Measurements from ENCODE around the gene RASGRP2.
"Not testable (repeated sequence)": the region's sequence is repeated elsewhere in the genome, so short reads cannot be mapped to it uniquely, and the experiment has no call there.

RASGRP2 gene

DNA sequence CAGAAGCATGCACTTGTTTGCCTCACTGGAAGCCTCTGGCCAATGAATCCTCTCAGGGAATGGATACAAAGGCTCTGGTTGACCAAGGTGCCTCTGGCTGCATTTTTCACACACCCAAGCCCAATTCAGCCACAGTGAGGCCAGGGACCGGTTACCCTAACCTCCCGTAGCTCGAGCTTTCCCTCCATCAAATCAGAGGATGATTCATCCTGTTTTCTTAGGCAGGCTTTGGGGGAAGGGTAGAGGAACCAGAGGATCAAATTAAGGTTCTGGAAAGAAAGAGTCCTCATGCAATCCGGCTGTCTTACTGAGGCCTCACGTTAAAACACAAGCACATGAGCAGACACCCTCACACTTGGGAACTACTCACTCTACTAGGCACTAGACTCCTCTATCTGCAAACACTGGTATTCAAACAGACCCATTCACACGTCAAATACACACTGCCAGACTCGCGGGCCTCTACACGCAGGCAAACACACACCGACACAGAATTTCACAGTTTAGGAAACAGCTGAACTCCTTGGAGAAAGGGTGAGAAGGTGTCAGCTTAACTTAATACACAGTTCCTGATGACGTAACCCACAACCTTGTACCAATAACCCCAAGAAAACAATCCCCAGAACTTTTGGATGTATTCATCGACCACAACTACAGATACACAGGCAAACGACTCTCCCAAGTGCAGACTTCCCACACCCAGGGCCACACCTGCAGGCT is 33.4 kb downstream of the RASGRP2 start:
- in situ Hi-C loops (cut with HindIII; ENCODE audit: low sequenced_read_pairs), result no loop called here

DNA sequence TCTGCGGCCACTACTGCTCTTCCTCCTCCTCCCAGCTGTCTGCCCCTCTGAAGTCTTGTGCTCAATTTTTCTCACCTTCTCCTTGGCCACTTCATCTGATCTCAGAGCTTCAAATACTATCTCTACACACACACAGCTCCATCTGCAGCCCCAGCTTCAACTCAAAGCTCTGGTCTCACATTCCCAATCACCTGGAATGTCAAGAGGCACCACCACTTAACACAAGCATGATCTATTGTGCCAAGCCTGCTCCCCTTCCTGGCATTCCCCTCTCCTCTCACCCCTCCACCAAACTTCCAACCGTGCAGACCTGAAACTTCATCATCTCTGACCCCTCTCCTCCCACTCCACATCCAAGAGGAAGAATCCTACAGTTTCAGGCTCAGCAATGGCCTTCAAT is 38.4 kb downstream of the RASGRP2 start:
- in situ Hi-C loops (cut with HindIII; ENCODE audit: low sequenced_read_pairs), result no loop called here

DNA sequence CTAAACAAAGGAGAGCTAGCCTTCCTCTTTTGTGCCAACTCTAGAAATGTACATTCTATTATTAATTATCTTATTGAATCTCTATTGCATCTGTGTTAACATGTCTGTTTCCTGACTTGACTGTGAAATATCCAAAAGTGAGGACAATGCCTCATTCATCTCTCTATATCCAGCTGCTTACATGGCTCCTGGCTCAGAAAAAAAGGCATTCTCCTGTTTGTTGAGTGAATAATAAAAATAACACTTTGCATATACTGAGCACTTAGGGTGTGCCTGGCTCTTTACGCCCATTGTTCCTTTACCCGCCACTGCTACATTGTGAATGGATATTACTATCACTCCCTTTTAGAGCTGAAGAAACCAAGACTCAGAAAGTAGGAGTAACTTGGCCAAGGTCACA is 40.9 kb downstream of the RASGRP2 start:
- in situ Hi-C loops (cut with HindIII; ENCODE audit: low sequenced_read_pairs), result no loop called here

DNA sequence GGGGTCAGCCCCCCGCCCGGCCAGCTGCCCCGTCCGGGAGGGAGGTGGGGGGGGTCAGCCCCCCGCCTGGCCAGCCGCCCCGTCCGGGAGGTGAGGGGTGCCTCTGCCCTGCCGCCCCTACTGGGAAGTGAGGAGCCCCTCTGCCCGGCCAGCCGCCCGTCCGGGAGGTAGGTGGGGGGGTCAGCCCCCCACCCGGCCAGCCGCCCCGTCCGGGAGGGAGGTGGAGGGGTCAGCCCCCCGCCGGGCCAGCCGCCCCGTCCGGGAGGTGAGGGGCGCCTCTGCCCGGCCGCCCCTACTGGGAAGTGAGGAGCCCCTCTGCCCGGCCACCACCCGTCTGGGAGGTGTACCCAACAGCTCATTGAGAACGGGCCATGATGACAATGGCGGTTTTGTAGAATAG is 42.0 kb downstream of the RASGRP2 start:
- in situ Hi-C loops (cut with HindIII; ENCODE audit: low sequenced_read_pairs), result not testable (repeated sequence)

DNA sequence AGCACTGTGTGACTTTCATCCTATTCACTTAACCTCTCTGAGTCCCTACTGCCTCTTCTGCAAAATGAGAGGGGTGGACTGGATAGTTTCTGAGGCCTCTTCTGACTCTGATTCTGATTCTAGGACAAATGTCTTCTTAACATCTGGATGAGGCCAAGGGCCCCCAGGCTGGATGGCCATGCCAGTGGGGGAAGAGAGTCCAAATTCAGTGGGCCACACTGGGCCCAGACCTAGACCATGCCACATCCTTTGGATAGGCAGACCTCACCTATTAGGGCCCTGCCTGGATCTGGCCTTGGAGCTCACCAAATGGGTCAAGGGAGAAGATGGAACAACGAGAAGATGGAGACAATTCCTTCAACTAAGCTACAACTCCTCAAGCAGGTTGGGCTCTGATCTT is 45.5 kb downstream of the RASGRP2 start:
- in situ Hi-C loops (cut with HindIII; ENCODE audit: low sequenced_read_pairs), result no loop called here

DNA sequence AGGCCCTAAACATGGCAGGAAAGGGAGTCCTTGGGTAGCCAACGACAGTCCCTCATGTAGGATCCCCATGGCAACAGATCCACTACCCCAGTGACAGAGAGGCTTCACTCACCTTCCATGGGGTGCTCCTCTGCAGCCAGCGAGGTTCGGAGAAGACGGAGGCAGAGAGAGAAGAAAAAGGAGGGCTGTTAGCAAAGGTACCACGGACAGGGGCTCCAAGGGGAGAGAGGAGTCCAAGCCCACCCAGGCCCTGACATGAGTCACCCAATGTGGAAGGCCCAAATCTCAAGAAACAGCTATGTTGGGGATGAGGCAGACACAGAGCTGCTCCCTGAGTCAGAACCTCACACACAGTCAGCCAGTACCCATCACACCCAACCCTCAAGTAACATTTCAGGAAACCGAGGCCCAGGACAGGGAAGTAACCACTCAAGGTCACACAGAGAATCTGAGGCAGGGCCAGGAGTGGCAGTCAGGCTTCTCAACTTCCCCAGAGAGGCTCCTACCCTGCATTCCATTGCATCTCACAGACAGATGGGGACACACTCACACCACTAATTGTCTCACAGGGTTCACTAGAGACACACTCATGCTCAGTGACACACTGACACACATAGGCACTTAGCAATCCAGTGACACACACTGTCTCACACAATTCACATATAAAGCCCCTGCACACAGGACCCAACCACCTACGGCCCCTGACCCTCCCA is 46.1 kb downstream of the RASGRP2 start:
- in situ Hi-C loops (cut with HindIII; ENCODE audit: low sequenced_read_pairs), result no loop called here

DNA sequence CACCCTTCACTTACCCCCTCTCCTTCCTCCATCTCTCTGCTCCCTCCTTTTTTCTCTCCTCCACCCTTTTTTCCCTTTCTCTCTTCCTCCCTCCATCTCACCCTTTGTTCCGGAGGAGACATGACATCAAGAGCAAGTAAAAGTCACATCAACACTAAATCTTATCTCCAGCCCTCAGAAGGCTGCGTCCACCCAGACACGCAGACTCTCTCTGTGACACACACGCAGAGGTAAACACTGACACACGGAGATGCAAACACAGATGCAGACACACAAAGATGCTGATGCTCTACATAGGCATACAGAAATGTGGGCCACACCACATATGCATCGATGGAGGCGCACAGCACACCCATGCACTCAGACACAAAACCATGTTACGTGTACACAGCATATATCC is 47.9 kb downstream of the RASGRP2 start:
- in situ Hi-C loops (cut with HindIII; ENCODE audit: low sequenced_read_pairs), result no loop called here

DNA sequence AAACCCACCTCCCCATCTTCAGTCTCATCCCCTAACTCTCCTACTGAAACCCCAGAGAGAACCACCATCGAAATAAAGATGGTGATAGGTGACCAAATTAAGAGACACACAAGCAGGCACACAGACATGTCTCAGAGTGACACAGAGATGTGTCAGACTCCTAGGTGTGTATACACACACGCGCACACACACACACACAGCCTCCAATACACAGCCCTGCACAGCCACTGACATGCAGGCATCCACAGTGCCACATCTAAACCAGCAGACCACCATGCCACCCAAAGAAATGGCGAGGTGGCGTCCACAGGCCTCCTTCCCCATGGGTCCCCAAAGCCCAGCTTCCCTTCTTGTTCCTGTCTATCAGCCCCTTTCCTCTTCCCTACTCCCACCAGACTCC is 48.4 kb downstream of the RASGRP2 start:
- in situ Hi-C loops (cut with HindIII; ENCODE audit: low sequenced_read_pairs), result no loop called here

DNA sequence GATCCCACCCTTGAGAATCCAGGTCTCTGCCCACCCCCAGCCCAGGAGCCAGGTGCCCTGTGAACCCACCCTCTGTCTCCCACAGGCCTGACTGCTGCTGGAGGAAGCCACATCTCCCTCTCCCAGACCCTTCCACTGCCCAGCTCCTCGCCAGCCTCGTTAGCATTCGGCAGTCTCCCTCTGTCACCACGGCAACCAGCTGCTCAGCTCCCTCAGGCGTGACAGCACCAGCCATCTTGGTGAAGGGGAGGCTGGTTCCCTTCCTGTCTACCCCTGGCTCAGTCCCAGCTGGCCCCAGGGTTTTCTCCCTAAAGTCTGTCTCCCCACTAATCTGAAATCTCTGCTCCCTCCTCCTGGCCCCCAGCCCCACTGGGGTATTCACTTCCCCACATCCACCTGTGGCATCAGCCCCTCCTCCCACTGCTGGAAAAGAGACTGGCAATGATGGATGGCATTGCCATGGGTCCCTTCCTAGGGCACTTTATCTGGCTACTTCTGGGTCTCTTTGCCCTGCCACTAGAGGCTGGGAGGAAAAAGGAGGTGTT is 49.0 kb downstream of the RASGRP2 start:
- in situ Hi-C loops (cut with HindIII; ENCODE audit: low sequenced_read_pairs), result no loop called here

DNA sequence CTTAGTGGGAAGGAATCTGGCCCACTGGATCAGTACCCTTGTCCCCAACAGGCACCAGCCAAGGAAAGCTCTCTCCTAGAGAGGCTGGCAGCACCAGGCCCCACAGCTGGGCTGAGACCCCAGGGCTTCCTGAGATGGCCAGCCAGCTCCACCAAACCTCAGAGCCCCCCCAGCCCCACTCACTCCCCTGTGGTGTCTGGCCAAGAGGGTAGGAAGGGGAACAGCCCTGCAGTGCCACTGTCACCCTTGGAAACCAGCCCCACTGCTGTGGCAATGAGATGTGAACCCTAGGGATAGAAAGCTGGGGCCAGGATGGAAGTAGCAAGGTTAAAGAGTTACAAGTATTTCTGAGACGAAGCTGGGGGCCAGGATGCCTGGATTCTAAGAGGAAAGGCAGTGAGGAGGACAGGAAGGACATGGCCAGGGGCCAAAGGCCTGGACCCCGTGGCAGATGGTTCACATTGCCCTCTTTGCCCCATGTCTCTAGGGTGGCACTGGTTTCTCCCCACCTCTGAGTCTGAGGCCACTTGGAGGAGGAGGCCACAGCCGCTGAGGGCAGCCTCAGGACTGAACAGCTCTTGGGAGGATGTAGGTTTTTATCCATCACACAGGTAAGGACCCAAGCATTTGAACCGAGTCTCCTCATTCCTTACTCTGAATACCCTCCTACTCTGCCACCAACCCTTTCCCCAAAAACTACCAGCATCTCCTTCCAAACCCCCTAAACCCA is 49.8 kb downstream of the RASGRP2 start:
- in situ Hi-C loops (cut with HindIII; ENCODE audit: low sequenced_read_pairs), result no loop called here

DNA sequence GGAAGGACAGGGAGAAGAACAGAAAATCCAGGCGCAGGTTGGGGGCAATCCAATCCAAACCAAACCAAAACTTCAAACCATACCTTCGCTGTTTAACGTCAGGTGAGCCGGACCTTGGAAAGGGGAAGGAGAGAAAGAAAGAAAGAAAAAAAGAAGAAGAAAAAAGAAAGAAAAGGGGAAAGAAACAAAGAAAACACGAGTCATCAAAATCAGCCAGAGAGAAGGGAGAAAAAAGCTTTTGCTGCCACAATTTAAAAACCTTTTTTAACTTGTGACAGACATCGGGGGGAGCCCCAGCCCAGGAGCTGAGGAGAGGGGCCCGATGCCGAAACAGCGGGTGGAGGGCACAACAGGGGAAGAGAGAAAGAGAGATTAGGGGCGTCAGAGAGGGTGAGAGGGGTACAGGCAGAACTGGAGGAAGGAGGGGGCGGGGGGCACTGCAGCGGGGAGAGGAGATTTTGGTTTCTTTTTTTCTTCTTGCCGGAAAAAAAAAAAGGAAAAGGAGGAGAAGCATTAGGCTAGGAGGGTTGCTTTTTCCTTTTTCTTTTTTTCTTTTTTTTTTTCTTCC is 51.1 kb downstream of the RASGRP2 start:
- in situ Hi-C loops (cut with HindIII; ENCODE audit: low sequenced_read_pairs), result no loop called here

DNA sequence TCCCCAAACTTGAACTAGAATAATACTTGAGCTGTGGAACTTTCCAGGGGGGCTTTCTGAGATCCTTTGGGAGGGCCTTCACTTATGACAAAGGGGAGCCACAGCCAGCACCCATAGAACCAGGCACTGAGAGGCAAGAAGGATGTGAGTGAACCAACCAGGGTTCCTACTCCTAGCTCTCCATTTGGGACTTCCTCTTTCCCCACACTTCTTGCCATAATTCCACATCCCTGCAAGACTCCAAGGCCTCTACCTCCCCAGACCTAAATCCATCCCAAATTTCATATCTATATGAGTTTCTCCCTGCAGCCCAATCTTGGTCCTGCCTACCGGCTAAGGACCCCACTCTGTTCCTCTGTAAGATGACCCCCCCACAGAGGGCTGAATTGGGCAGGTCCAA is 52.4 kb downstream of the RASGRP2 start:
- in situ Hi-C loops (cut with HindIII; ENCODE audit: low sequenced_read_pairs), result no loop called here

DNA sequence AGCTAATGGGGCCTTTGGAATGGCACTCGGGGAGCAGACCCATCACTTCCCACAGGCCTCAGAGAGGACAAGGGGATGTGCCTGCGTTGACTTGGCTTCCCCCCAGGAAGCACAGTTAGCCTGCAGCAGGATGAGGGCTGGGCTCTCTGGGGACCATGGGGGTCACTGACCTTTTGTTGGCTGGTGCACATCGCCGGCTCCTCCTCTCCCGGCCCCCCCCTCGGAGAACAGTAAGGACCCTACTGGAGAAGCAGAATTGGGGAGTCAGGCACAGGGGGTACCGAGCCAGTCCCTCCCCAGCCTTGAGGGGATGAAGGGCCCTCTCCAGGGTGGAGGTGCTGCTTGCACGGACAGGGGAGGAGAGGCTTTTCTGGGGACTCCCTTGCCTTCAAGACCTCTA is 53.7 kb downstream of the RASGRP2 start:
- in situ Hi-C loops (cut with HindIII; ENCODE audit: low sequenced_read_pairs), result no loop called here

DNA sequence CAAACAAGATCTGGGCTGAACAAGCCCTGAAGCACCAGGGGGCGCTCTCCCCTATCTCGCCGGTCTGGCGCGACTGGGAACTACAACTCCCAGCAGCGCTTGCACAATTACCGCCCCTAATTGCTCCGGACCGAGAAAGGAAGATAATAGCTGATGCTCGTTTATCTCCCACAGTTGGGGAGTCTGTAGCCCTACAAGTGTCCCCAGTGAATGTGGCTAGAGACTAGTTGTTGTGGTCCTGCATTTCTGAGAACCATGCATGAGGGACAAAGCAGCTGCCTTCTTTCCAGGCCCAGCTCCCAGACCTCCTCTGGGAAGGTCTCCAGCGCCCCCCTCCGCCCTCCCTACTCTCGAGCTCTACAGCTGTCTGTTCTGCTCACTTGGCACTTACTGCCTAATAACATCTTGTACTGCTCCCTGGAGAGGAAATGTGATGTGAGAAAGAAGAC is 55.4 kb downstream of the RASGRP2 start:
- in situ Hi-C loops (cut with HindIII; ENCODE audit: low sequenced_read_pairs), result no loop called here

DNA sequence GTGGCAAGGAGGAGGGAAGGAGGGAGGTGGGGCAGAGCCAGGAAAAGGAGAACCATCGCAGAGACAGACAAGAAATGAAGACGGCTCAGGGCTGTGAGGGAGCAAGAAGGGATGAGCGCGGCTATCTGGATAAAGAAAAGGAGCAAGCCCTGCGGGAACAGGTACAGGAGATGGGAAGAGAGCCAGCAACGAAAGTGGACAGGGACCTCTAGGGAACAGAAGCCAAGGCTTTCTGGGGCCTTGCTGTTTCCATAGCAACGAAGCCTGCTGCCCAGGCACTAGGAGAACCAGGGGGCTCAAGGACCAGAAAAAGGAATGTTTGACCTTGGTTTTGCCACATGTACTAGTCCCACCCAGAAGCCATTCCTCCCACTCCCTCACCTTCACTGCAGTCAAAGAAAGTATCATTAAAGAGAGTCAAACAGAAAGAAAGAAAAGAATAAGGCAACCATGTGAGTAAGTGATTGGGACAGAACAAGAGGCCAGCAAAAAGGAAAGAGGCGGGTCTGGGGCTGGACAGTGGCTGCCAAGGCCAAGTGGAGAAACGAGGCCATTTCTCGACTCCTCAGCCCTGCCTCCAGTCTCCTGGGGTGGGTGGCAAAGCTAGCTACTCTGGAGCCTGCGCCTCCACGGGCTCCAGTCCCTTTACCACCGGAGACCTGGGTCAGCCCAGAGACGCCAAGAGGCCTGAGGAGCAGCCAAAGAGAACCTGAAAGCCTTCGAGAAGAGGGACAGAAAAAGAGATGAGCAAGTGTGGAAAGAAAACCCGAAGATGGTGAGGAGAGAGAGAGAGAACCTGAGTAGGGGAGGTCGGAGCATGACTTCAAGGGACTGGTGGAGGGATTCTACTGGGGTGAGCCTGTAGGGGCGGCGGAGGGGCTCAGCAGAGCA is 56.1 kb downstream of the RASGRP2 start:
- in situ Hi-C loops (cut with HindIII; ENCODE audit: low sequenced_read_pairs), result no loop called here

DNA sequence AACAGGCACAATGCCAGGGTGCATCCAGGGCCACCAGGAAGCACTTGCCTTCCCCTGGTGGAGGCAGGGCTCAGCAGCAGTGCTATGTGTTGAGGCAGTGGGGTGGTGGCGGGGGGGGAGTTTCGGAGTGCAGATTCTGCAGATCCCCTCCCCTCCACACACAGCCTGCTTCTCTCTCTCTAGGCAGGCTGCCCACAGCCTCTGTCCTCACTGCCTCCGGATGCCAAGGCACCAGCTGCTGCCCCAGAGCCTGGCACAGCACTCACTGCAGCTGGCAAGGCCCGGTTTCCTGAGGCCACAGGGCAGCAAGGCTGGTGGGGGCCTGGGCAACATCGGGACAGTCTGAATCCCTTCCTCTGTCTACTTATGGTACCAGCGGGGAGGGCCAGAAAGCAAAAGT is 56.7 kb downstream of the RASGRP2 start:
- in situ Hi-C loops (cut with HindIII; ENCODE audit: low sequenced_read_pairs), result no loop called here

DNA sequence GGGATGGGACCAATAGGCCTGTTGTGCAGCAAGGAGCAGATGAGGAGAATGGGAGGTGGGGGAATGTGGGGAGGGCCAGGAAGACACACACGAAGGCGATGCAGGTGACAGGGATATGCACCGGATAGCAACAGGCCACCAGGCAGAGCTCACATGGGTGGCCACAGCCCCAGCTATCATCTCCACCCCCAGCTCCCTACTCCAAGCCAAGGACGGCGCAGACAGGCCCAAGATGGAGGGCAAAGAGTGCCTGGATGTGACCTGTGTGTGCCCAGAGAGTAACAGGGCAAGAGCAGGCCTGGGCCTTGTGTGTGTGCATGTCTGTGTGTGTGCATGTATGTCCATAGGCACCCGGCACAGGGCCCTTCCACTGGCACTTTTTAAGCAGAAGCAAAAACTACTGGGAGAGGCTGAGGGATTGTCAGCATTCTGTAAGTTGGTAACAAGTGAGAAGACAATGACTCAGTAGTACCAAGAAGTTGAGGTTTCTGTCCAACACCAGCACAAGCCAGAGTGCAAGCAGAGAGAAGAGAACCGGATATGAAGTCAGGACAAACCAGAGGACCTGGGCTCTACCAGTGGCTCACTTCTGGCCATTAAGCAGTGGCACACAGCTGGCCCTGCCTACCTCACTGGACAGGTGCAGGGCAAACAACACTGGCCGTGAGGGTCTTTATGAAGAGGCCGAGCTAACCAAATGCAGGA is 57.3 kb downstream of the RASGRP2 start:
- in situ Hi-C loops (cut with HindIII; ENCODE audit: low sequenced_read_pairs), result no loop called here

DNA sequence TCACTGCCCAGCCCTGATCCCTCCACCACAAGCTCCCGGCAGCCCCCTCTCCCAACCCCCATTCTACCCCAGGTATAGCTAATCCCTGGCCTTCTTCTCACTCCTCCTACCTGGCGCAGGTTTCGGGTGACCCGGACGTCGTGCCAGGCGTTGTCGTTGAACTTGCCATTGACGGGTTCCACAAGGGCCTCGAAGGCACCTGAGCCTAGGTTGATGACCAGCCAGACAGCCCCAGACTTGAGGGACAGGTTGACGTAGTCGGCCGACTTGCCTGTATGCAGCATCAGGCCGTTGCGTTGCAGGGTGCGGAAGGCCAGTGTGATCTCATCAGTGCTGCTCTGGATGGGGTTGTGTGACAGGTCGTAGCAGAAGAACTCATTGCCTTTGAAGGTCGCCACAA is 58.4 kb downstream of the RASGRP2 start:
- in situ Hi-C loops (cut with HindIII; ENCODE audit: low sequenced_read_pairs), result no loop called here

DNA sequence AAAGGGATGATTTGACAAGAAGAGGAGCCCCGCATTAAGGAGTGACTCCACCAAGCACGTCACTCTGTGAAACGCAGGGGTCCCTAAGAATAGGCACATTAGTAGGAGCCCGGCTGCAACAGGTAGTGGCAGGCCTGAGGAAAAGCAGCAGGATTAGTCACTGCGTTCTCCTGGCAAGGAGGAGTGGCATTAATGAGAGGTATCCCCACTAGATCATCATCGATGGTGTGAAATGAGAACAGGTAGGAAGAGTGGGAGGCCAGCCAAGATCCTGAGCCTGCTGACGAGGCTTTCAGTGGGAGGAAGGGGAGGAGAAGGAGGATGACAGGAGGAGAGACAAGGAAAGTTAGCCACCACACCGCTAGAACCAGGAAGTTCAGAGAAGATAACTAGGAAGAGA is 59.6 kb downstream of the RASGRP2 start:
- in situ Hi-C loops (cut with HindIII; ENCODE audit: low sequenced_read_pairs), result no loop called here

DNA sequence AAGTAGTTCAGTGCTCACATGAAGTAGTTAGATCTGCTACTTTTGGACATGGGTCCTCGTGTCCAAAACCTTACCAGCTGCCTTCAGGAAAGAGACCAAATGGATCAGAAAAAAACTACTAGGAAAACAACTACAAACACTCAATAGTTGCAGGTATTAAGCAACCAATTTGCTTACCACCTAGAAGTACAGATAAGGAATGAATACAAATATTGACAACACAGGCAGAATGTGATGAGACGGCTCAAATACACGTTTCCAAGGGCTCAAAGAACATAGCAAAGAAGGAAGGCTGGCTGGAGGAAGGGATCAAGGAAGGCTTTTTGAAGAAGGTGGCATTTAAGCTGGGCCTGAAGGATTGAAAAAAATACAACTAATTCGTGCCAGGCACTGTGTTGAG is 62.8 kb downstream of the RASGRP2 start:
- in situ Hi-C loops (cut with HindIII; ENCODE audit: low sequenced_read_pairs), result no loop called here

All from endothelial cell of hepatic sinusoid (primary cell).